Testis (tissue), 2 donors: Measurements from ENCODE around the gene ABHD16A.

Source experiments
- CTCF ChIP-seq, 3 experiments: fragments of 450-650 bp in 2 of 3; fragments of 200-600 bp in 1 of 3; sonication (generic) in 1 of 3; IDR thresholded peaks; one replicate each; pipeline ENCODE4 v1.5.1; 2016 to 2019; ENCODE audit warnings: antibody characterized with exemption in 3 of 3, mild to moderate bottlenecking in 2 of 3, moderate library complexity in 1 of 3
- POLR2A ChIP-seq: fragments of 450-650 bp; IDR thresholded peaks from one replicate; pipeline ENCODE4 v1.6.1; 2017; ENCODE audit warnings: antibody characterized with exemption, mild to moderate bottlenecking, moderate library complexity

GRCh38 chr6:31736021-31736767 is 33.1 kb upstream of the ABHD16A start, which contains the start of gene CLIC1:
- TF ChIP-seq CTCF (IDR thresholded peaks at IDR 0.05) (no peak), POLR2A (peak; percentile 91)
